IMR-90 (cell line): Measurements from ENCODE around the gene MEGF11. TPM values are rescaled to one million over a fixed set of nuclear protein-coding genes. Genes with fewer than 3 reads are reported as not detected.

ENCODE experiments used
- ATAC-seq: fragments of 200-7000 bp; cut with Tn5 transposase; 2 replicates; pipeline ENCODE4 v1.9.1; 2020; ENCODE audit warnings: low read depth, mild to moderate bottlenecking, moderate library complexity
- BruUV-seq: library from RNA; stranded (reverse); fragments of 400-500 nt; replicated peaks from 2 replicates; lab custom pipeline; 2021; lab: Mats Ljungman, UMichigan
- CTCF ChIA-PET: fragments of 300-600 bp; formaldehyde crosslinking; extraction: SDS; loops from one replicate; lab custom pipeline; 2021; ENCODE audit warnings: antibody characterized with exemption; lab: Yijun Ruan, JAX
- POLR2A ChIA-PET: fragments of 300-600 bp; sonication (Branson Sonifier 250); formaldehyde crosslinking; loops from one replicate; lab custom pipeline; 2022; ENCODE audit warnings: antibody characterized with exemption; ENCODE audit not compliant: unreplicated experiment; lab: Charles Lee
- DNase-seq: peaks from one replicate; pipeline ENCODE4 v3.0.0; 2013
- H2AFZ ChIP-seq: replicated peaks from 2 replicates; pipeline ENCODE3; 2013; ENCODE audit warnings: low read length, mild to moderate bottlenecking; ENCODE audit not compliant: poor library complexity
- H2AK5ac ChIP-seq: 2 replicates; pipeline ENCODE4 v1.6.1; 2013; ENCODE audit warnings: low read depth, low read length, inconsistent platforms
- H2AK9ac ChIP-seq: replicated peaks from 2 replicates; pipeline ENCODE3; 2013; ENCODE audit warnings: mild to moderate bottlenecking, low read depth, low read length, moderate library complexity; ENCODE audit not compliant: poor library complexity
- H2BK120ac ChIP-seq: 2 replicates; pipeline ENCODE4 v1.6.1; 2013; ENCODE audit warnings: low read depth, low read length, inconsistent platforms
- H2BK15ac ChIP-seq: 3 replicates; pipeline ENCODE4 v1.6.1; 2013; ENCODE audit warnings: low read depth, low read length, inconsistent platforms
- H2BK20ac ChIP-seq: 2 replicates; pipeline ENCODE4 v1.6.1; 2013; ENCODE audit warnings: low read depth, mild to moderate bottlenecking, inconsistent platforms, low read length, moderate library complexity
- H2BK5ac ChIP-seq: 2 replicates; pipeline ENCODE4 v1.6.1; 2013; ENCODE audit warnings: mild to moderate bottlenecking, low read depth, low read length, inconsistent platforms; ENCODE audit not compliant: poor library complexity, severe bottlenecking
- H3K14ac ChIP-seq: replicated peaks from 2 replicates; pipeline ENCODE4 v1.6.1; 2013; ENCODE audit warnings: low read depth, low read length, inconsistent platforms
- H3K18ac ChIP-seq: 2 replicates; pipeline ENCODE4 v1.6.1; 2013; ENCODE audit warnings: low read depth, low read length, control low read depth
- H3K23ac ChIP-seq: 2 replicates; pipeline ENCODE4 v1.6.1; 2013; ENCODE audit warnings: low read depth, low read length, inconsistent platforms
- H3K27ac ChIP-seq: 2 replicates; pipeline ENCODE4 v1.5.1; 2013; ENCODE audit warnings: mild to moderate bottlenecking, control low read depth, low read length; ENCODE audit not compliant: insufficient read depth
- H3K27me3 ChIP-seq: 2 replicates; pipeline ENCODE4 v1.6.1; 2013; ENCODE audit warnings: low read length; ENCODE audit not compliant: control insufficient read depth, insufficient read depth
- H3K36me3 ChIP-seq: 2 replicates; pipeline ENCODE4 v1.6.1; 2013; ENCODE audit warnings: low read length, mixed read lengths; ENCODE audit not compliant: control insufficient read depth, insufficient read depth
- H3K4ac ChIP-seq: 2 replicates; pipeline ENCODE4 v1.6.1; 2013; ENCODE audit warnings: low read depth, low read length, inconsistent platforms
- H3K4me1 ChIP-seq: 2 replicates; pipeline ENCODE4 v1.6.1; 2013; ENCODE audit warnings: low read length, mixed read lengths; ENCODE audit not compliant: control insufficient read depth, insufficient read depth
- H3K4me2 ChIP-seq: 2 replicates; pipeline ENCODE4 v1.6.1; 2013; ENCODE audit warnings: low read depth, mild to moderate bottlenecking, control low read depth, low read length, moderate library complexity
- H3K4me3 ChIP-seq: 2 replicates; pipeline ENCODE4 v1.5.1; 2013; ENCODE audit warnings: low read depth, mild to moderate bottlenecking, control low read depth, low read length, moderate library complexity; ENCODE audit not compliant: insufficient read depth
- H3K56ac ChIP-seq: 2 replicates; pipeline ENCODE4 v1.6.1; 2013; ENCODE audit warnings: low read length, inconsistent platforms; ENCODE audit not compliant: insufficient read depth; ENCODE audit errors: extremely low read depth
- H3K79me1 ChIP-seq, 2 experiments: 2 replicates each; pipeline ENCODE4 v1.6.1; 2013; ENCODE audit warnings: low read length in 2 of 2, inconsistent platforms in 1 of 2, low read depth in 1 of 2
- H3K9ac ChIP-seq: 2 replicates; pipeline ENCODE4 v1.6.1; 2013; ENCODE audit warnings: low read depth, low read length, control low read depth
- H3K9me1 ChIP-seq: 2 replicates; pipeline ENCODE4 v1.6.1; 2013; ENCODE audit warnings: low read length, inconsistent platforms; ENCODE audit not compliant: insufficient read depth
- H3K9me3 ChIP-seq: 2 replicates; pipeline ENCODE4 v1.6.1; 2013; ENCODE audit warnings: low read length; ENCODE audit not compliant: control insufficient read depth, insufficient read depth
- H4K20me1 ChIP-seq: 2 replicates; pipeline ENCODE4 v1.6.1; 2013; ENCODE audit warnings: low read length, inconsistent platforms; ENCODE audit not compliant: insufficient read depth
- H4K5ac ChIP-seq: 2 replicates; pipeline ENCODE4 v1.6.1; 2013; ENCODE audit warnings: mild to moderate bottlenecking, low read depth, low read length, control low read depth
- H4K8ac ChIP-seq, 2 experiments: 2 replicates each; pipeline ENCODE4 v1.6.1; 2013; ENCODE audit warnings: low read depth in 2 of 2, low read length in 2 of 2, control low read depth in 1 of 2, inconsistent platforms in 1 of 2
- H4K91ac ChIP-seq: 2 replicates; pipeline ENCODE4 v1.6.1; 2013; ENCODE audit warnings: low read depth, low read length, inconsistent platforms; ENCODE audit not compliant: insufficient read depth
- CEBPB ChIP-seq: IDR thresholded peaks from 2 replicates; pipeline ENCODE4 v1.6.1; 2012; ENCODE audit warnings: low read depth, low read length, improper control_type of control experiment
- CHD1 ChIP-seq: IDR thresholded peaks from 2 replicates; pipeline ENCODE4 v1.6.1; 2012; ENCODE audit warnings: low read depth, low read length, improper control_type of control experiment
- FOS ChIP-seq: fragments of 150-350 bp; IDR thresholded peaks from 2 replicates; pipeline ENCODE4 v1.6.1; 2016; ENCODE audit warnings: low read depth, low read length
- MAFK ChIP-seq: IDR thresholded peaks from 2 replicates; pipeline ENCODE4 v1.6.1; 2012; ENCODE audit warnings: low read depth, low read length, improper control_type of control experiment
- MAZ ChIP-seq: IDR thresholded peaks from 2 replicates; pipeline ENCODE4 v1.6.1; 2012; ENCODE audit warnings: low read depth, mild to moderate bottlenecking, low read length, improper control_type of control experiment, moderate library complexity, borderline replicate concordance
- POLR2A ChIP-seq: IDR thresholded peaks from 2 replicates; pipeline ENCODE4 v1.6.1; 2012; ENCODE audit warnings: mild to moderate bottlenecking, low read depth, low read length
- RFX5 ChIP-seq: IDR thresholded peaks from 2 replicates; pipeline ENCODE4 v1.8.0; 2012; ENCODE audit warnings: low read depth, mild to moderate bottlenecking, low read length, moderate library complexity
- WGBS, 2 experiments: methylation state at CpG; one replicate each; pipeline versions ENCODE4 v1.1.5 to v1.1.7; 2013; ENCODE audit warnings: missing lambda C conversion rate in 2 of 2; ENCODE audit not compliant: insufficient read length in 1 of 2; ENCODE audit errors: extremely low coverage in 2 of 2; 5-methylcytosine and 5-hydroxymethylcytosine counted together
- dilution Hi-C: fragments of 300-500 bp; cut with HindIII; formaldehyde crosslinking; loops from one replicate; pipeline ENCODE4 v1.14.3; 2018; ENCODE audit warnings: low sequenced_read_pairs; ENCODE audit not compliant: unreplicated experiment
- in situ Hi-C: fragments of 300-500 bp; cut with MboI; formaldehyde crosslinking; loops from 3 replicates; pipeline ENCODE4 v1.14.3; 2019; ENCODE audit warnings: low sequenced_read_pairs, inconsistent platforms, mixed read lengths
- intact Hi-C: fragments of 100-400 bp; cut with micrococcal nuclease; formaldehyde crosslinking; loops from 2 replicates; pipeline ENCODE4 v1.10.0; 2022
- polyA plus RNA-seq, 3 experiments: library from polyadenylated mRNA; depleted of rRNA; stranded (reverse); fragments of >200 nt; gene quantifications; 2 replicates each; pipeline ENCODE4 v1.2.3, GENCODE V29; 2012; ENCODE audit warnings: low replicate concordance in 1 of 3
- total RNA-seq: library from RNA; depleted of rRNA; stranded (reverse); fragments of >200 nt; gene quantifications from 2 replicates; pipeline ENCODE4 v1.2.3, GENCODE V29; 2012
- TF ChIP-seq, protein P1 (sequence below): fragments of 150-350 bp; IDR thresholded peaks from 2 replicates; pipeline ENCODE4 v1.6.1; 2016; ENCODE audit warnings: low read depth, mild to moderate bottlenecking, low read length, moderate library complexity, borderline replicate concordance
- TF ChIP-seq, protein P2 (sequence below): fragments of 150-350 bp; IDR thresholded peaks from 2 replicates; pipeline ENCODE4 v1.6.1; 2017; ENCODE audit warnings: mild to moderate bottlenecking, antibody characterized with exemption, low read length, low read depth

Gene MEGF11
- total and polyA plus RNA-seq, 2 of the 4 experiments (the other 2 are of a cell fraction), result not detected

- no peak overlapping the region for H2BK5ac ChIP-seq
- H3K4ac ChIP-seq, result no peak overlapping the region
- no peak overlapping the region for H2AFZ ChIP-seq
- in situ Hi-C loops, result no loop called here
- dilution Hi-C loops, result no loop called here
- no peaks in the 10 kb centered on the region; the same call in 1 of the 2 replicates for H4K20me1 ChIP-seq
- no peaks in the 10 kb centered on the region for H3K36me3 ChIP-seq
- no peak overlapping the region for H2BK20ac ChIP-seq
- H3K9me1 ChIP-seq, result no peaks in the 10 kb centered on the region
- no peak overlapping the region for H3K23ac ChIP-seq
- H2AK5ac ChIP-seq, result no peak overlapping the region
- H2BK15ac ChIP-seq, result no peak overlapping the region
- no peak overlapping the region for H3K9ac ChIP-seq
- no CpG with 5 or more reads among the region's 4 CpGs for WGBS, 2 experiments
- peaks cover 52% of the 10 kb centered on the region for H3K27me3 ChIP-seq
- no peaks in the 10 kb centered on the region for H3K79me1 ChIP-seq
- H3K4me1 ChIP-seq, result no peaks in the 10 kb centered on the region
- H4K91ac ChIP-seq, result no peak overlapping the region
- no peak for DNase-seq
- H4K5ac ChIP-seq, result no peak overlapping the region
- no peak overlapping the region for H3K18ac ChIP-seq
- no peak overlapping the region for H3K56ac ChIP-seq
- no peak overlapping the region for H3K4me3 ChIP-seq
- ChIA-PET POLR2A (no interaction called here), CTCF (no interaction called here)
- no peaks in the 10 kb centered on the region for H3K9me3 ChIP-seq
- intact Hi-C loops, result no loop called here
- no peak overlapping the region for H3K14ac ChIP-seq
- H2AK9ac ChIP-seq, result no peak overlapping the region
- no peak for TF ChIP-seq CHD1
- TF ChIP-seq MAFK, result no peak
- TF ChIP-seq, protein P1, sequence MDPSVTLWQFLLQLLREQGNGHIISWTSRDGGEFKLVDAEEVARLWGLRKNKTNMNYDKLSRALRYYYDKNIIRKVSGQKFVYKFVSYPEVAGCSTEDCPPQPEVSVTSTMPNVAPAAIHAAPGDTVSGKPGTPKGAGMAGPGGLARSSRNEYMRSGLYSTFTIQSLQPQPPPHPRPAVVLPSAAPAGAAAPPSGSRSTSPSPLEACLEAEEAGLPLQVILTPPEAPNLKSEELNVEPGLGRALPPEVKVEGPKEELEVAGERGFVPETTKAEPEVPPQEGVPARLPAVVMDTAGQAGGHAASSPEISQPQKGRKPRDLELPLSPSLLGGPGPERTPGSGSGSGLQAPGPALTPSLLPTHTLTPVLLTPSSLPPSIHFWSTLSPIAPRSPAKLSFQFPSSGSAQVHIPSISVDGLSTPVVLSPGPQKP, result no peak
- TF ChIP-seq CEBPB, result no peak
- TF ChIP-seq, protein P2, sequence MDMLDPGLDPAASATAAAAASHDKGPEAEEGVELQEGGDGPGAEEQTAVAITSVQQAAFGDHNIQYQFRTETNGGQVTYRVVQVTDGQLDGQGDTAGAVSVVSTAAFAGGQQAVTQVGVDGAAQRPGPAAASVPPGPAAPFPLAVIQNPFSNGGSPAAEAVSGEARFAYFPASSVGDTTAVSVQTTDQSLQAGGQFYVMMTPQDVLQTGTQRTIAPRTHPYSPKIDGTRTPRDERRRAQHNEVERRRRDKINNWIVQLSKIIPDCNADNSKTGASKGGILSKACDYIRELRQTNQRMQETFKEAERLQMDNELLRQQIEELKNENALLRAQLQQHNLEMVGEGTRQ, result no peak
- no peak for TF ChIP-seq MAZ
- TF ChIP-seq RFX5, result no peak
- no peak for TF ChIP-seq FOS
- no peak for TF ChIP-seq POLR2A
- H3K4me2 ChIP-seq, result no peak overlapping the region
- no peak for ATAC-seq
- H4K8ac ChIP-seq, result no peak overlapping the region
- no peak overlapping the region for H2BK120ac ChIP-seq
- BruUV-seq, result no TSS peak
- no peak overlapping the region for H3K27ac ChIP-seq
Measured at GRCh38 chr15:65994832-65995231, 258.7 kb downstream of the MEGF11 start.
